H9 (cell line): ENCODE results near the gene PPP3CA. TPM values are rescaled to one million over a fixed set of nuclear protein-coding genes. Genes with fewer than 3 reads are reported as not detected.

Source experiments
- DNase-seq: peaks from one replicate; pipeline ENCODE4 v3.0.0-alpha.2; 2017
- H2AFZ ChIP-seq: one replicate; pipeline ENCODE4 v1.6.1; 2013; ENCODE audit warnings: mild to moderate bottlenecking, low read length, control low read depth, moderate library complexity
- H2AK5ac ChIP-seq: 2 replicates; pipeline ENCODE4 v1.6.1; 2013; ENCODE audit warnings: low read length, control low read depth, mixed read lengths; ENCODE audit not compliant: insufficient read length
- H2BK120ac ChIP-seq: one replicate; pipeline ENCODE4 v1.6.1; 2013; ENCODE audit warnings: low read depth, mild to moderate bottlenecking, low read length, control low read depth, inconsistent platforms; ENCODE audit not compliant: poor library complexity, severe bottlenecking
- H2BK12ac ChIP-seq: 2 replicates; pipeline ENCODE4 v1.6.1; 2013; ENCODE audit warnings: low read length, control low read depth, mixed read lengths, low read depth; ENCODE audit not compliant: insufficient read length
- H2BK15ac ChIP-seq: 2 replicates; pipeline ENCODE4 v1.6.1; 2013; ENCODE audit warnings: low read depth, low read length, control low read depth
- H2BK20ac ChIP-seq: one replicate; pipeline ENCODE4 v1.6.1; 2013; ENCODE audit warnings: low read depth, mild to moderate bottlenecking, low read length, control low read depth, inconsistent platforms; ENCODE audit not compliant: poor library complexity, severe bottlenecking
- H2BK5ac ChIP-seq: 2 replicates; pipeline ENCODE4 v1.6.1; 2013; ENCODE audit warnings: low read length, control low read depth, mixed read lengths; ENCODE audit not compliant: insufficient read length
- H3K14ac ChIP-seq: 2 replicates; pipeline ENCODE4 v1.6.1; 2013; ENCODE audit warnings: low read length, control low read depth; ENCODE audit not compliant: insufficient read depth
- H3K18ac ChIP-seq: 2 replicates; pipeline ENCODE4 v1.6.1; 2013; ENCODE audit warnings: low read depth, mild to moderate bottlenecking, mixed read lengths, low read length, control low read depth; ENCODE audit not compliant: insufficient read length
- H3K23ac ChIP-seq: 2 replicates; pipeline ENCODE4 v1.6.1; 2013; ENCODE audit warnings: low read length, control low read depth, mixed read lengths, low read depth; ENCODE audit not compliant: insufficient read length
- H3K23me2 ChIP-seq: 2 replicates; pipeline ENCODE4 v1.6.1; 2013; ENCODE audit warnings: low read depth, mild to moderate bottlenecking, mixed read lengths, low read length, control low read depth; ENCODE audit not compliant: insufficient read length, poor library complexity, severe bottlenecking
- H3K27ac ChIP-seq: 2 replicates; pipeline ENCODE4 v1.5.1; 2013; ENCODE audit warnings: low read length, control low read depth, mixed read lengths, low read depth; ENCODE audit not compliant: insufficient read length
- H3K27me3 ChIP-seq: 2 replicates; pipeline ENCODE4 v1.6.1; 2013; ENCODE audit warnings: low read length, control low read depth, inconsistent platforms; ENCODE audit not compliant: insufficient read depth
- H3K4ac ChIP-seq: 2 replicates; pipeline ENCODE4 v1.6.1; 2013; ENCODE audit warnings: low read depth, mild to moderate bottlenecking, control low read depth, inconsistent platforms, low read length, moderate library complexity
- H3K4me1 ChIP-seq: 2 replicates; pipeline ENCODE4 v1.6.1; 2013; ENCODE audit warnings: low read length, control low read depth, inconsistent platforms; ENCODE audit not compliant: insufficient read depth
- H3K4me2 ChIP-seq: 2 replicates; pipeline ENCODE4 v1.6.1; 2013; ENCODE audit warnings: low read length, control low read depth, mixed read lengths; ENCODE audit not compliant: insufficient read length, insufficient read depth
- H3K56ac ChIP-seq: 2 replicates; pipeline ENCODE4 v1.6.1; 2013; ENCODE audit warnings: low read depth, mild to moderate bottlenecking, mixed read lengths, low read length, control low read depth; ENCODE audit not compliant: insufficient read length
- H3K79me1 ChIP-seq: 2 replicates; pipeline ENCODE4 v1.6.1; 2013; ENCODE audit warnings: low read depth, mild to moderate bottlenecking, moderate library complexity, low read length, control low read depth, inconsistent platforms; ENCODE audit not compliant: insufficient read depth, poor library complexity, severe bottlenecking
- H3K79me2 ChIP-seq: 2 replicates; pipeline ENCODE4 v1.6.1; 2013; ENCODE audit warnings: low read length, control low read depth, inconsistent platforms; ENCODE audit not compliant: insufficient read depth
- H3K9ac ChIP-seq: 2 replicates; pipeline ENCODE4 v1.6.1; 2013; ENCODE audit warnings: low read length, control low read depth, mixed read lengths; ENCODE audit not compliant: insufficient read length; ENCODE audit errors: extremely low read depth
- H3K9me3 ChIP-seq: one replicate; pipeline ENCODE4 v1.6.1; 2013; ENCODE audit warnings: low read depth, low read length, inconsistent platforms; ENCODE audit not compliant: control insufficient read depth
- H3T11ph ChIP-seq: one replicate; pipeline ENCODE4 v1.6.1; 2013; ENCODE audit warnings: mild to moderate bottlenecking, low read length, control low read depth, inconsistent platforms
- H4K20me1 ChIP-seq: one replicate; pipeline ENCODE4 v1.6.1; 2013; ENCODE audit not compliant: control insufficient read depth, insufficient read length, insufficient read depth
- H4K5ac ChIP-seq: 2 replicates; pipeline ENCODE4 v1.6.1; 2013; ENCODE audit warnings: low read depth, mild to moderate bottlenecking, mixed read lengths, low read length, control low read depth; ENCODE audit not compliant: insufficient read length
- H4K8ac ChIP-seq: replicated peaks from 2 replicates; pipeline ENCODE4 v1.6.1; 2013; ENCODE audit warnings: low read length, control low read depth, mixed read lengths, low read depth; ENCODE audit not compliant: insufficient read length
- H4K91ac ChIP-seq: 2 replicates; pipeline ENCODE4 v1.6.1; 2013; ENCODE audit warnings: low read depth, mild to moderate bottlenecking, moderate library complexity, mixed read lengths, low read length, control low read depth; ENCODE audit not compliant: insufficient read length
- H3K27ac Mint-ChIP-seq, 3 experiments: 2 replicates in 2 of 3; 3 replicates in 1 of 3; pipeline ENCODE4 v1.8.0; 2020 to 2021; ENCODE audit warnings: mixed read lengths in 3 of 3, mild to moderate bottlenecking in 1 of 3, moderate library complexity in 1 of 3
- H3K27me3 Mint-ChIP-seq: 2 replicates; pipeline ENCODE4 v1.8.0; 2021; ENCODE audit warnings: low read depth, mild to moderate bottlenecking, moderate library complexity, mixed read lengths
- H3K36me3 Mint-ChIP-seq, 3 experiments: 2 replicates in 2 of 3; 3 replicates in 1 of 3; pipeline ENCODE4 v1.8.0; 2020 to 2021; ENCODE audit warnings: low read depth in 3 of 3, mixed read lengths in 3 of 3; ENCODE audit not compliant: insufficient read depth in 1 of 3
- H3K4me1 Mint-ChIP-seq, 2 experiments: 2 replicates each; pipeline ENCODE4 v1.8.0; 2020; ENCODE audit warnings: mixed read lengths in 2 of 2
- H3K4me3 Mint-ChIP-seq, 2 experiments: 2 replicates in 1 of 2; 3 replicates in 1 of 2; pipeline ENCODE4 v1.8.0; 2020 to 2021; ENCODE audit warnings: mild to moderate bottlenecking in 2 of 2, mixed read lengths in 2 of 2, moderate library complexity in 1 of 2
- H3K9me3 Mint-ChIP-seq, 2 experiments: 2 replicates in 1 of 2; 3 replicates in 1 of 2; pipeline ENCODE4 v1.8.0; 2020; ENCODE audit warnings: mild to moderate bottlenecking in 2 of 2, mixed read lengths in 2 of 2, moderate library complexity in 1 of 2
- WGBS: extraction: QIAGEN DNeasy Blood & Tissue Kit; methylation state at CpG from one replicate; pipeline ENCODE4 v1.1.7; 2013; ENCODE audit warnings: missing lambda C conversion rate, low lambda C conversion rate, mixed read lengths; ENCODE audit not compliant: insufficient read length; ENCODE audit errors: extremely low coverage; 5-methylcytosine and 5-hydroxymethylcytosine counted together
- total RNA-seq: library from RNA; stranded (reverse); gene quantifications from 2 replicates; pipeline ENCODE4 v1.2.1, GENCODE V29; 2021
- TF ChIP-seq, protein P1 (sequence below): fragments of 200-600 bp; sonication (generic); conservative IDR thresholded peaks from 3 replicates; pipeline ENCODE4 v1.8.0; 2021; ENCODE audit warnings: antibody characterized with exemption, mild to moderate bottlenecking

Gene PPP3CA
- total RNA-seq, 1 experiment from 2014 or later = 16.8 TPM

DNA sequence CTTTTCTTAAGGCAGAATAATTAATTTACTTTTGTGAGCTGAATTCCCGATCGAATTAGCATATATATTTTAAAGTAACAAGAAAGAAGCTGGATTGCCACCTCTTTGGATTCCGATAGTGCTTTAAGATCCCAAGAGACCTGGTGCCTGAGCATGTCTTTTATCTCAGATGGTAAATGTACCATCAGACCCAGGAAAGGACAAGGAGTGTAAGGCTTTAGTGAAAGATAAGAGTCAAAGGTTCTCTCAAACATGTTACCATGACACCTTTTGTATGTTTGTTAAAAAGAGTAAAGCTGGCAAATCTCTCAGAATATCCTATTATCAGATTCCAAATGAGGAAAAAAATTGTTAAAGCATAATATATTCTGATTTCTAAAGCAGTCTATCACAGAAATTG is 198.8 kb downstream of the PPP3CA start:
- H3K9ac ChIP-seq = no peak overlapping the region
- Mint-ChIP-seq H3K4me3 (no peak overlapping the region), H3K27ac (no peak overlapping the region), H3K4me1 (peaks cover 3 to 10% of the 10 kb centered on the region in 2 experiments), H3K27me3 (no peaks in the 10 kb centered on the region), H3K9me3 (no peaks in the 10 kb centered on the region), H3K36me3 (no peaks in the 10 kb centered on the region)
- H2BK120ac ChIP-seq = no peak overlapping the region
- TF ChIP-seq, protein P1, sequence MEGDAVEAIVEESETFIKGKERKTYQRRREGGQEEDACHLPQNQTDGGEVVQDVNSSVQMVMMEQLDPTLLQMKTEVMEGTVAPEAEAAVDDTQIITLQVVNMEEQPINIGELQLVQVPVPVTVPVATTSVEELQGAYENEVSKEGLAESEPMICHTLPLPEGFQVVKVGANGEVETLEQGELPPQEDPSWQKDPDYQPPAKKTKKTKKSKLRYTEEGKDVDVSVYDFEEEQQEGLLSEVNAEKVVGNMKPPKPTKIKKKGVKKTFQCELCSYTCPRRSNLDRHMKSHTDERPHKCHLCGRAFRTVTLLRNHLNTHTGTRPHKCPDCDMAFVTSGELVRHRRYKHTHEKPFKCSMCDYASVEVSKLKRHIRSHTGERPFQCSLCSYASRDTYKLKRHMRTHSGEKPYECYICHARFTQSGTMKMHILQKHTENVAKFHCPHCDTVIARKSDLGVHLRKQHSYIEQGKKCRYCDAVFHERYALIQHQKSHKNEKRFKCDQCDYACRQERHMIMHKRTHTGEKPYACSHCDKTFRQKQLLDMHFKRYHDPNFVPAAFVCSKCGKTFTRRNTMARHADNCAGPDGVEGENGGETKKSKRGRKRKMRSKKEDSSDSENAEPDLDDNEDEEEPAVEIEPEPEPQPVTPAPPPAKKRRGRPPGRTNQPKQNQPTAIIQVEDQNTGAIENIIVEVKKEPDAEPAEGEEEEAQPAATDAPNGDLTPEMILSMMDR = no peak
- H3K79me2 ChIP-seq = no peaks in the 10 kb centered on the region
- no peak overlapping the region for H3K56ac ChIP-seq
- H3K23ac ChIP-seq = no peak overlapping the region
- no peak overlapping the region for H3T11ph ChIP-seq
- H4K8ac ChIP-seq = no peak overlapping the region
- no peaks in the 10 kb centered on the region for H3K79me1 ChIP-seq
- WGBS = no CpG with 5 or more reads among the region's 3 CpGs
- H4K91ac ChIP-seq = no peak overlapping the region
- no peak for DNase-seq
- H2BK5ac ChIP-seq = no peak overlapping the region
- no peaks in the 10 kb centered on the region for H3K27me3 ChIP-seq
- no peaks in the 10 kb centered on the region for H3K23me2 ChIP-seq
- H3K4me2 ChIP-seq = no peak overlapping the region
- H2BK15ac ChIP-seq = no peak overlapping the region
- H3K14ac ChIP-seq = no peak overlapping the region
- H3K27ac ChIP-seq = no peak overlapping the region
- no peak overlapping the region for H3K18ac ChIP-seq
- no peaks in the 10 kb centered on the region for H3K9me3 ChIP-seq
- no peaks in the 10 kb centered on the region for H4K20me1 ChIP-seq
- H3K4me1 ChIP-seq = no peaks in the 10 kb centered on the region
- no peak overlapping the region for H3K4ac ChIP-seq
- H2AK5ac ChIP-seq = no peak overlapping the region
- no peak overlapping the region for H4K5ac ChIP-seq
- no peak overlapping the region for H2BK20ac ChIP-seq
- H2BK12ac ChIP-seq = no peak overlapping the region
- no peak overlapping the region for H2AFZ ChIP-seq
